Activated CD4-positive, alpha-beta T cell treated with anti-CD3 and anti-CD28 coated beads, Interleukin-2, amount 50 U/mL, for 16 hours (primary cell): Measurements from ENCODE around the gene GSC2.

Experiments
- DNase-seq: peaks from one replicate; pipeline ENCODE4 v3.0.0-alpha.2; 2020

GSC2 gene

DNA sequence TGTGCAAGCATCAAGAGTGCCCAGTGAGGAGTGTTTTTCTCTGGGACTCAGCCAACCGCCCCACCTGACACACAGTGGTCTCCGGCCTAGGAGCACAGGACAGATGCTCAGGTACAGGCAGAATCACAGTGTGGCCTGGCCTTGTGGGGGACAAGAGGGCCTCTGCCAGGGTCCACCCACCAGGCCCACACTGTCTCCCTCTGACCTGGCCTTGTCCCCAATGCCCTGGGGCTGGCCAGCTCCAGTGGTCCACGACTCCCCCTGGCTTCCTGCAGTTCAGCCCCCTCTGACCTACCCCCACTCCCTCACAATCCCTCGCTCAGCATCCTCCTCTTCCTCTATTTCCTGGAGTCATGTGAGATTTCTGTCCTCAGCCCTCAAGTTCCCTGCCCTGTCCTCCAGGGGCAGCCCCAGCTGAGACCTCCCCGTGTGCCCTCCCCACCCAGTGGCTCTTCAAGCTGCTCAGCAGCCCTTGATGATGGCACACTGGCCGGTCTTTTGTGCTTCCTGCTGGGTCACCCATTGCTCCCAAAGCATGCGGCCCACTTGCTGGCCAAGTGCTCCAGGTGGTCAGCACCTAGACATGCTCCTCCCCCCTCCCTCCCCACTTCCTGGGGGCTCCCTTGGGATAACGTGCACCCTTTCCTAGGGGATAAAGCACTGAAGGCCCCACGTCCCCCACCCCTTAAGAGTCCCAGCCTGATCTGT lies 17.2 kb downstream of the GSC2 start:
- no peak for DNase-seq

- DNase-seq, result no peak
Measured at GRCh38 chr22:19132153-19132552, 17.9 kb downstream of the GSC2 start.

- DNase-seq, result no peak
Measured at GRCh38 chr22:19131685-19132015, 18.4 kb downstream of the GSC2 start.

- no peak for DNase-seq
Measured at GRCh38 chr22:19130959-19131684, 19.0 kb downstream of the GSC2 start, which contains the start of gene TSSK2. Gene TSSK2 (plus strand): TSS chr22:19131308. CDS start chr22:19131400, 92 bp downstream.

DNA sequence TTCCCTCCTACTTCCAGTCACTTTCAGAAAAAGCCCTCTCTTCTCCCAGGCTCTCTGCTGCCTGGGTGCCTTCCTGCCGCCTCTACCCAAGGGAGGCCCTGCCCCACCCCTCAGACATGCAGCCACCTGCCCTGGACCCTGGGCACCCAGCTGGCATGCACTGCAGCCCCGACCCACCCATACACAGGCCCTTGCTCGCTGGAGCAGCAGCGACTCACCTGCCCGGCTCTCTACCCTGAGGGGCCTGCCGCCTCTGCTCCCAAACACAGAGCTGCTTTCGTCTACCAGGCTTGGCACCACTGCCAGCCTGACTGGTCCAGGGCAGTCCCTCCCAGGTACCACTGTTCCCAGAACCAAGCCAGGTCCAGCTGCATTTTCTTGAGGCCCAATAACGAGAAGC lies 20.2 kb downstream of the GSC2 start:
- DNase-seq, result no peak

GRCh38 chr22:19128946-19129727 lies 21.0 kb downstream of the GSC2 start:
- DNase-seq, result no peak

- no peak for DNase-seq
Measured at GRCh38 chr22:19128009-19128401, 22.1 kb downstream of the GSC2 start.

- no peak for DNase-seq
Measured at GRCh38 chr22:19127329-19128008, 22.6 kb downstream of the GSC2 start.

DNA sequence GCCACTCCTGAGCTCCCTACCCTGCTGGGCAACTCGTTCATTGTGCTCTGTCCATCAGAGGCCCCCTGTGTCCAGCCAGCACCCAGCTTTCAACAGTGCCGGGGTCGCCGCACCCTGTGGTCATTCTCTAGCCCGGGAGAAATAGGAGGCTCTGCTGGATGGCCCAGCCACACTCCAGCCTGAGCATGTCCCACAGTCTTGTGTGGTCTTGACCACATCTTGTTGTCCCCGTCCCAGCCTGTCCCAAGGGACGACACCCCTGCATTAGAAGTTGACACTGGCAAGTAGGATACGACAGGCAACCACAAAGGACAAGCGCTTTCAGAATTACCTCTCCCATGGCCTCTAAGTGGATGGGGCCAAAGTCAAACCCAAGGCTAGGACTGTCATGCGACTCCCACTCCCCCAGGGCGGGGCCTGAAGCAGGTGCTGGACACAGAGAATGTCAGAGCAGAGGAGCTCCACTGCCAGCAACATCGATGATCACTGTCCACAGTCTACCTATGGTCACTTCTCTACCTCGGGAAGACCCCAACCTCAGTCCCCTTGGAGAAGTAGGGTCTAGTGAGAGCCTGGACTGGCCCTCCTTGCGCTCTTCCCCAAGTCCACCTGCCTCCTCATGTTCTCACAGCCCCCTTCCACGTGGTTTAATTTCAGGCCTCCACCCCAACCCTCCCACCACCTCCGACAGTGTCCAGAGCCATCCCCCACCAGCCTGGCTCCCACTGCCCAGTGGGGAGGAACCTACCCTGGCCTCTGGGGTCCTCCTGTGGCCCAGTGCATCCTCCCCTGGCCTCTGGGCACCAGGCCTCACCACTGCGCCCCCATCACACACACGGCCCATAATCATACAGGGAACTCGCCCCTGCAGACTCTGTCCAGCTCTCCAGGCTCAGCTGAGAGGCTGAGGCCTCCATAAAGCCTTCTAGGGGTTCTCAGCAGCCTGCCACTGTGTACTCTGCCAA lies 23.5 kb downstream of the GSC2 start:
- no peak for DNase-seq

GRCh38 chr22:19125474-19126308 lies 24.4 kb downstream of the GSC2 start:
- DNase-seq, result no peak

DNA sequence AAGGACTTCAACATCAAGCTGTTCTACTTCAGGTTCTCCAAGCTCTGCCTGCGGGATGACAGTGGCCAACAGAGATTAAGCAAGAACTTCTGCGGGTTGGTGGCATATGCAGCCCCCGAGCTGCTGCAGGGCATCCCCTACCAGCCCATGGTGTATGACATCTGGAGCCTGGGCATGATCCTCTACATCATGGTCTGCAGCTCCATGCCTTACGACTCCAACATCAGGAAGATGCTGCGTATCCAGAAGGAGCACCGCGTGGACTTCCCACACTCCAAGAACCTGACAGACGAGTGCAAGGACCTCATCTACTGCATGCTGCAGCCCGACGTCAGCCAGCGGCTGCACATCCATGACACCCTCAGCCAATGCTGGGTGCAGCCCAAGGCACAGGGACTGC lies 25.1 kb downstream of the GSC2 start:
- no peak for DNase-seq

GRCh38 chr22:19124377-19124776 lies 25.7 kb downstream of the GSC2 start:
- DNase-seq, result no peak

DNA sequence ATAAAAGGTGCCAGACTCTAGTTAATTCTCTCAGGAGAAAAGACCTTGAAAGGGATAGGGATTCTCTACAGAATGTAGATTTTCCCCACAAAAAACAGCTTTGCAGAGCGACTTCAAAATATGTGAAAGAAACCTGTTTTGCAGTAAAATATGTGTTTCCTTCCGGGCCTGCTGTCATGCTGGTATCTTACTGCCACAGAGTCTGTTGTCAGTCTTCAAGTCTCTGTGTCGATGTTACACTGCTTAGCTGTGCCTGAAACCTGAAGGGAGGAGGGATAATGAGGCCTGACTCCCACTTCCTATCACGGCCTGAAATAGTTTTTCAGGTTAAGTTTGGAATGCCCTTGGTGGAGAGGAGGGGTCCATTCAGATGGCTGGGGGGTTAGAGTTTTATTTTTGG lies 26.2 kb downstream of the GSC2 start:
- no peak for DNase-seq

DNA sequence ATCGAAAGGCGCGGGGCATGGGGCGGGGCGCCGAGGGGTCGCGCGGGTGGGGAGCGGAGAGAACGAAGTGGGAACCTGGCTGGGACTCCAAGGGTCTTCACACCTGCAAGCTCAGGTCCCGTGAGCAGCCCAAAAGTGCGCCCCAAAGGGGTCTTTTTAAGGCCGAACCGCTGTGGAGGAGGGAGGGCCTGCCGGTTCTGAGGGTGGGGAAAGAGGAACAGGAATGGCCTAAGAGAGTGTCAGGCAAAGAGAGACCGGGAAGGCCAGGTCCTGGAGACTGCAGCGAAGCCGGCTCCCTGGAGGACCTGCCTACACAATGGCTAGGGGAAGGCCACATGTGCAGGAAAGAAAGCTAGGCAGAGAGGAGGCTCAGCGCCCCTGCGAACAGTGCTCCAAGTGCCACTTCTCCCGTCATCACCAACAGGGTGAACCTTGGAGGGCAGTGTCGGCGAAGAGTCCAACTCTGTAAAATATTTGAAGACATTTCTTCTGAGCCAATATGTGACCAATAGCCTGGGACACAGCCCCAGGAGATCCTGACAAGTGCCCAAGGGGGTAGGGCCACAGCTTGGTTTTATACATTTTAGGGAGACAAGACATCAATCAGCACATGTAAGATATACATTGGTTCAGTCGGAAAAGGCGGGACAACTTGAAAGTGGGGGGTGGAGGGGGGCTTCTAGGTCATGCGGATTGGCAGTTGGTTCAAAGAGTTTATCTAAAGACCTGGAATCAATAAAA lies 27.2 kb downstream of the GSC2 start:
- DNase-seq, result no peak

- peak; percentile 97 for DNase-seq
Measured at GRCh38 chr22:19122143-19122751, 27.8 kb downstream of the GSC2 start, which contains the start of gene DGCR2. Gene DGCR2 (minus strand): TSS chr22:19122412. CDS start chr22:19122206, 206 bp downstream.

GRCh38 chr22:19121631-19122142 lies 28.4 kb downstream of the GSC2 start:
- peak; percentile 26 for DNase-seq

DNA sequence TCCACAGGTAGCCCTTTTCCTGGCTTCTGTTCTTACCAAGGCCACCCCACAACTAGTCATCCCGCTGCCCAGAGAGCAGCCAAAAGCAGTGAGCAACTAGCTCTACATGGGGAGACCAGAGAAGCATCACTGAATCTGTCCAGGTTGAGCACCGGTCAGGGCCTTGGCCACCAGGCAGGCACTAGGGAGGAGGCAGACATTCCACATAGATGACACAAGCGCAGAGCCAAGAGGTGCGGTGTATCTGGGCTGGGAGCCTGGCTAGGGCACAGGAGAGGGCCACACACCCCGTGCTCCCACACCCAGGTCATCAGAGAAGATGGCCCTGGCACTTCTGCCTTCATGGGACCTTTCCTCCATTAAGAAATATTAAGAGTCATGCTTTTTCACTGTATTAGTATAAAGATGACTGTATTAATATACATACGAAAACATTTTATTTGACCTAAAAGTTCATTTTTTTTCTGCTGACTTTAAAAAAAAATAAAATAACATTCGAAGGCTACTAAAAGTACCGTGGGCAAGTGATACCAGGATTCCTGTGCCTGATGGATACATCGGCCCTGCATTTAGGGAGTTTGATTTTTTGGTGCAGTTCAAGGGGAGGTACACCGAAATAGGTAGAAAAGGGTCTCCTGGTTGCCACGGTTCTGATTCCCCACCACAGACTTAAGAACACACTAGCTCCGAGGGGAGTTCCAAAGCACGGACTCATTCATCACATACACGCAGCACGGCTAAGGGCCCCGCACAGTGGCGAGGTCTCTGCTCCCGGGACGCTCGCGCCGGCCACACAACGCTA lies 29.1 kb downstream of the GSC2 start:
- DNase-seq, result no peak

DNA sequence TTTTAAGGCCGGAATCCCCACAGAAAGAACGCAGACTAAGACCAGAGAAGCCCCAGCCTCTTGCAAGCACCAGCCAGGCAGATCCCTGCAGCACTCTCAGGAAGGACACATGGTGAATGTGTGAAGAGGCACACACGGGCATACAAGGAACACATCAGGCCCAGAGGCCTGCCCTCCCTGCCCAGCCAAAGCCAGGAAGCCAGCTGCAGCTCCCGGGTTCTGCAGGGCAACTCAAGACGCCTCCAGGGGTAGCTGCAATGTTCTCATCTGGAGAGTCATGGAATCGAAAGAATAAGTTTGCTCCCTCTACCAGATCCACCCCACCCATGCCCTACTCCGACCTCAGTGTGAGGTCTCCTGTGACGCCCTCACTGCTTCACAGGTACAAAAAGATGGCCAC lies 30.1 kb downstream of the GSC2 start:
- no peak for DNase-seq
